ENCODE measurements around the gene CAPN10.

Gene CAPN10

GRCh38 chr2:240566203-240567136 lies 20.1 kb upstream of the CAPN10 start:
- Histone ChIP-seq H3K27me3 (no peaks in the 10 kb centered on the region), H3K4me3 (peak overlapping the region; percentile 83 to 86), H3K27ac (peak overlapping the region; percentile 94 to 99), H3K4me1 (peaks cover 5 to 69% (median 49%) of the 10 kb centered on the region in 4 donors), H3K9me3 (no peaks in the 10 kb centered on the region), H3K36me3 (peaks cover 0 to 12% (median 0%) of the 10 kb centered on the region in 3 donors)
- intact Hi-C loops (cut with DNase I; ENCODE audit: low total_unique reads) = loop anchor here (10.0 kb wide), 2 partner anchors 132 to 332 kb away; partner anchors contain the start of gene GPC1
- peak; percentile 94 to 98 for DNase-seq
- TF ChIP-seq CTCF (IDR thresholded peaks at IDR 0.05) = peak; percentile 70 to 94

- Histone ChIP-seq H3K4me1 (peaks cover 5 to 64% (median 44%) of the 10 kb centered on the region in 4 donors), H3K27me3 (no peaks in the 10 kb centered on the region)
Measured at GRCh38 chr2:240567137-240567871, 19.2 kb upstream of the CAPN10 start.

GRCh38 chr2:240567872-240568677 lies 18.5 kb upstream of the CAPN10 start, which contains the start of gene RNPEPL1:
Gene RNPEPL1, plus strand, starts transcription at chr2:240568484. Its CDS starts 103 bp downstream, at chr2:240568587.
- intact Hi-C loops (cut with DNase I; ENCODE audit: low total_unique reads) = loop anchor here (10.0 kb wide), 2 partner anchors 133 to 333 kb away; partner anchors contain the start of gene GPC1
- Histone ChIP-seq H3K4me1 (peaks cover 5 to 62% (median 44%) of the 10 kb centered on the region in 4 donors), H3K36me3 (peaks cover 0 to 21% (median 6%) of the 10 kb centered on the region in 3 donors), H3K9me3 (no peaks in the 10 kb centered on the region), H3K4me3 (peak within 1 kb of the TSS; percentile 83 to 86), H3K27me3 (no peaks in the 10 kb centered on the region), H3K27ac (peak within 1 kb of the TSS; percentile 94 to 99)
- TF ChIP-seq CTCF (IDR thresholded peaks at IDR 0.05) = peak in 1 of 2 experiments; percentile 19
- peak; percentile 33 to 76 for DNase-seq

More at GRCh38 chr2:240567137-240567871, 19.2 kb upstream of the CAPN10 start:
- Histone ChIP-seq H3K9me3 (no peaks in the 10 kb centered on the region), H3K36me3 (peaks cover 0 to 18% (median 2%) of the 10 kb centered on the region in 3 donors), H3K27ac (peak overlapping the region; percentile 94 to 99), H3K4me3 (peak overlapping the region; percentile 83 to 86)
- intact Hi-C loops (cut with DNase I; ENCODE audit: low total_unique reads) = loop anchor here (10.0 kb wide), 2 partner anchors 133 to 333 kb away; partner anchors contain the start of gene GPC1
- peak; percentile 34 to 76 for DNase-seq
- no peak for TF ChIP-seq CTCF (IDR thresholded peaks at IDR 0.05)

- Histone ChIP-seq H3K27me3 (no peaks in the 10 kb centered on the region), H3K4me1 (peaks cover 5 to 62% (median 44%) of the 10 kb centered on the region in 4 donors), H3K9me3 (no peaks in the 10 kb centered on the region), H3K4me3 (peak overlapping the region; percentile 69 to 83), H3K36me3 (peaks cover 0 to 30% (median 12%) of the 10 kb centered on the region in 3 donors), H3K27ac (peak overlapping the region; percentile 68 to 85)
- TF ChIP-seq CTCF (IDR thresholded peaks at IDR 0.05) = no peak
- DNase-seq = peak; percentile 41 to 74
- intact Hi-C loops (cut with DNase I; ENCODE audit: low total_unique reads) = loop anchor here (10.0 kb wide), 2 partner anchors 134 to 334 kb away; partner anchors contain the start of gene GPC1
Measured at GRCh38 chr2:240568678-240569522, 17.6 kb upstream of the CAPN10 start.

Data from tibial artery (tissue), 4 donors.